HG03378 (cell line): Measurements from ENCODE around the gene RAB36.

Experiments
- ATAC-seq: cut with Tn5 transposase; IDR thresholded peaks from one replicate; pipeline ENCODE4 v1.9.1; 2021; ENCODE audit warnings: mild to moderate bottlenecking, moderate library complexity; ENCODE audit not compliant: unreplicated experiment

RAB36 gene

GRCh38 chr22:23144932-23145877 is at the start of gene RAB36:
RAB36 (plus strand) TSS chr22:23145477; CDS start chr22:23146617, 1,140 bp downstream.
- ATAC-seq, result no peak

GRCh38 chr22:23095733-23096342 is 49.4 kb upstream of the RAB36 start:
- ATAC-seq, result no peak

GRCh38 chr22:23097412-23098229 is 47.7 kb upstream of the RAB36 start:
- no peak for ATAC-seq

- no peak for ATAC-seq
These were observed 47.0 kb upstream of the RAB36 start for GRCh38 chr22:23098230-23098705.

- no peak for ATAC-seq
These were observed 46.4 kb upstream of the RAB36 start for GRCh38 chr22:23098718-23099530.

GRCh38 chr22:23099531-23099804 is 45.8 kb upstream of the RAB36 start:
- no peak for ATAC-seq

GRCh38 chr22:23100124-23100801 is 45.0 kb upstream of the RAB36 start:
- no peak for ATAC-seq

GRCh38 chr22:23101524-23101923 is 43.8 kb upstream of the RAB36 start:
- no peak for ATAC-seq

GRCh38 chr22:23102002-23102655 is 43.1 kb upstream of the RAB36 start:
- ATAC-seq, result no peak

- ATAC-seq, result no peak
These were observed 42.5 kb upstream of the RAB36 start for GRCh38 chr22:23102776-23103175.

GRCh38 chr22:23103199-23103954 is 41.9 kb upstream of the RAB36 start:
- ATAC-seq, result no peak

GRCh38 chr22:23104187-23104971 is 40.9 kb upstream of the RAB36 start:
- ATAC-seq, result no peak

GRCh38 chr22:23105304-23105703 is 40.0 kb upstream of the RAB36 start:
- no peak for ATAC-seq

- no peak for ATAC-seq
These were observed 39.4 kb upstream of the RAB36 start for GRCh38 chr22:23105919-23106318.

GRCh38 chr22:23106344-23106743 is 38.9 kb upstream of the RAB36 start:
- ATAC-seq, result no peak

- ATAC-seq, result no peak
These were observed 38.3 kb upstream of the RAB36 start for GRCh38 chr22:23106906-23107367.

- no peak for ATAC-seq
These were observed 37.6 kb upstream of the RAB36 start for GRCh38 chr22:23107487-23108248.
